HCT116 (cell line): ENCODE data around the gene OR56A4. TPM values are rescaled to one million over a fixed set of nuclear protein-coding genes. Genes with fewer than 3 reads are reported as not detected.

Source experiments
- ATAC-seq: fragments of 200-7000 bp; cut with Tn5 transposase; 2 replicates; pipeline ENCODE4 v1.9.1; 2020; ENCODE audit warnings: mild to moderate bottlenecking, moderate library complexity
- BruUV-seq: library from RNA; stranded (reverse); fragments of 400-500 nt; replicated peaks from 2 replicates; lab custom pipeline; 2021; lab: Mats Ljungman, UMichigan
- CTCF ChIA-PET: fragments of 300-600 bp; sonication (Branson Sonifier 250); formaldehyde crosslinking; loops from one replicate; lab custom pipeline; 2021; ENCODE audit warnings: antibody characterized with exemption; lab: Charles Lee
- POLR2A ChIA-PET: fragments of 300-600, 350-600 bp; sonication (Branson Sonifier 250); formaldehyde crosslinking; loops from one replicate; lab custom pipeline; 2021; ENCODE audit warnings: antibody characterized with exemption; lab: Charles Lee
- RAD21 ChIA-PET, 2 experiments: fragments of 300-600 bp; sonication (Branson Sonifier 250); formaldehyde crosslinking; loops; one replicate each; lab custom pipeline; 2023; ENCODE audit warnings: low total read pairs in 2 of 2; ENCODE audit not compliant: uncharacterized antibody in 2 of 2, unreplicated experiment in 2 of 2, low non-redundant PET in 1 of 2; lab: Charles Lee
- DNase-seq: peaks from one replicate; pipeline ENCODE4 v3.0.0-alpha.2; 2010; ENCODE audit warnings: low read depth, low spot score
- H2AFZ ChIP-seq: fragments of 200-600 bp; shearing (Covaris generic), sonication (generic); 2 replicates; pipeline ENCODE4 v1.6.1; 2017; ENCODE audit warnings: low read depth, mixed run types, mixed read lengths, antibody characterized with exemption, low read length; ENCODE audit not compliant: poor library complexity, severe bottlenecking
- H3K27ac ChIP-seq: 2 replicates; pipeline ENCODE4 v1.5.1; 2012; ENCODE audit warnings: low read depth, low read length
- H3K27me3 ChIP-seq: fragments of 200-600 bp; sonication (generic); 2 replicates; pipeline ENCODE4 v1.6.1; 2016; ENCODE audit warnings: mixed run types, low read length, mixed read lengths; ENCODE audit not compliant: insufficient read depth
- H3K36me3 ChIP-seq, 2 experiments: fragments of 200-500 bp in 1 of 2; fragments of 200-600 bp in 1 of 2; sonication (Bioruptor generic) in 1 of 2; sonication (generic) in 1 of 2; 2 replicates each; pipeline versions ENCODE4 v1.5.1 to v1.6.1; 2014 to 2016; ENCODE audit warnings: low read length in 2 of 2, inconsistent platforms in 1 of 2, mixed read lengths in 1 of 2, mixed run types in 1 of 2; ENCODE audit not compliant: insufficient read depth in 2 of 2, control insufficient read depth in 1 of 2
- H3K4me1 ChIP-seq, 2 experiments: fragments of 200-600 bp in 1 of 2; sonication (generic) in 1 of 2; 2 replicates each; pipeline versions ENCODE4 v1.5.1 to v1.6.1; 2012 to 2017; ENCODE audit warnings: low read length in 2 of 2, inconsistent platforms in 1 of 2, mild to moderate bottlenecking in 1 of 2, mixed read lengths in 1 of 2, mixed run types in 1 of 2, moderate library complexity in 1 of 2; ENCODE audit not compliant: insufficient read depth in 2 of 2, control insufficient read depth in 1 of 2
- H3K4me2 ChIP-seq: fragments of 200-600 bp; sonication (generic); 2 replicates; pipeline ENCODE4 v1.6.1; 2017; ENCODE audit warnings: mixed run types, low read length, mixed read lengths
- H3K4me3 ChIP-seq, 2 experiments: fragments of 200-600 bp in 1 of 2; sonication (generic) in 1 of 2; replicated peaks in 1 of 2; 2 replicates each; pipeline ENCODE4 v1.5.1; 2011 to 2016; ENCODE audit warnings: low read length in 2 of 2, control low read depth in 1 of 2, low read depth in 1 of 2, mild to moderate bottlenecking in 1 of 2, mixed read lengths in 1 of 2, mixed run types in 1 of 2
- H3K79me2 ChIP-seq: fragments of 200-600 bp; sonication (generic); 2 replicates; pipeline ENCODE4 v1.6.1; 2017; ENCODE audit warnings: mild to moderate bottlenecking, mixed run types, low read length, moderate library complexity, mixed read lengths; ENCODE audit not compliant: insufficient read depth
- H3K9ac ChIP-seq: fragments of 200-600 bp; sonication (generic); 2 replicates; pipeline ENCODE4 v1.6.1; 2016; ENCODE audit warnings: low read length, mixed read lengths
- H3K9me2 ChIP-seq: fragments of 200-600 bp; sonication (generic), shearing (Covaris generic); 2 replicates; pipeline ENCODE4 v1.6.1; 2017; ENCODE audit warnings: mixed run types, mild to moderate bottlenecking, moderate library complexity; ENCODE audit not compliant: insufficient read depth
- H3K9me3 ChIP-seq, 2 experiments: fragments of 200-500 bp in 1 of 2; fragments of 200-600 bp in 1 of 2; sonication (Bioruptor generic) in 1 of 2; sonication (generic) in 1 of 2; 2 replicates each; pipeline ENCODE4 v1.6.1; 2014 to 2017; ENCODE audit warnings: low read length in 2 of 2, mixed read lengths in 2 of 2, inconsistent platforms in 1 of 2, low read depth in 1 of 2, mild to moderate bottlenecking in 1 of 2, mixed run types in 1 of 2, moderate library complexity in 1 of 2; ENCODE audit not compliant: control insufficient read depth in 1 of 2, insufficient read depth in 1 of 2
- H4K20me1 ChIP-seq: fragments of 200-600 bp; sonication (generic), shearing (Covaris generic); 2 replicates; pipeline ENCODE4 v1.6.1; 2017; ENCODE audit warnings: mixed run types, mild to moderate bottlenecking, moderate library complexity; ENCODE audit not compliant: insufficient read depth
- CBX3 ChIP-seq: IDR thresholded peaks from 2 replicates; pipeline ENCODE4 v1.6.1; 2012; ENCODE audit warnings: low read depth
- CEBPB ChIP-seq: IDR thresholded peaks from 2 replicates; pipeline ENCODE4 v1.6.1; 2012; ENCODE audit warnings: low read depth
- EGR1 ChIP-seq: IDR thresholded peaks from 2 replicates; pipeline ENCODE4 v1.6.1; 2012; ENCODE audit warnings: low read depth
- EZH2 ChIP-seq: fragments of 200-600 bp; sonication (generic); IDR thresholded peaks from 2 replicates; pipeline ENCODE4 v1.6.1; 2017; ENCODE audit warnings: antibody characterized with exemption, mixed run types
- FOSL1 ChIP-seq: IDR thresholded peaks from 2 replicates; pipeline ENCODE4 v1.6.1; 2012; ENCODE audit warnings: low read depth
- JUND ChIP-seq: IDR thresholded peaks from 2 replicates; pipeline ENCODE4 v1.6.1; 2012
- RAD21 ChIP-seq: IDR thresholded peaks from 2 replicates; pipeline ENCODE4 v1.6.1; 2012; ENCODE audit warnings: low read depth, mild to moderate bottlenecking
- SIN3A ChIP-seq: IDR thresholded peaks from 2 replicates; pipeline ENCODE4 v1.6.1; 2012; ENCODE audit warnings: low read depth
- SP1 ChIP-seq: IDR thresholded peaks from 2 replicates; pipeline ENCODE4 v1.6.1; 2012; ENCODE audit warnings: low read depth
- ZFX ChIP-seq: fragments of 450-650 bp; IDR thresholded peaks from 2 replicates; pipeline ENCODE4 v1.6.1; 2017
- intact Hi-C: fragments of 100-400 bp; cut with micrococcal nuclease; formaldehyde crosslinking; loops from 2 replicates; pipeline ENCODE4 v1.10.0; 2022
- total RNA-seq: library from RNA; stranded (reverse); gene quantifications from one replicate; pipeline ENCODE4 v1.2.1, GENCODE V29; 2021; ENCODE audit not compliant: unreplicated experiment
- TF ChIP-seq, protein P1 (sequence below): IDR thresholded peaks from 2 replicates; pipeline ENCODE4 v1.6.1; 2012
- TF ChIP-seq, protein P2 (sequence below), 3 experiments: fragments of 200-600 bp in 1 of 3; sonication (generic) in 1 of 3; IDR thresholded peaks in 2 of 3; conservative IDR thresholded peaks in 1 of 3; 2 replicates each; pipeline ENCODE4 v1.5.1; 2012 to 2017; ENCODE audit warnings: low read depth in 2 of 3, low read length in 2 of 3, antibody characterized with exemption in 1 of 3, borderline replicate concordance in 1 of 3, control low read depth in 1 of 3, mild to moderate bottlenecking in 1 of 3, mixed read lengths in 1 of 3, mixed run types in 1 of 3, moderate library complexity in 1 of 3; ENCODE audit not compliant: insufficient read depth in 1 of 3
- TF ChIP-seq, protein P3 (sequence below): IDR thresholded peaks from 2 replicates; pipeline ENCODE4 v1.6.1; 2012; ENCODE audit warnings: low read depth

The OR56A4 gene
- total RNA-seq, 1 experiment from 2014 or later, result not detected

DNA sequence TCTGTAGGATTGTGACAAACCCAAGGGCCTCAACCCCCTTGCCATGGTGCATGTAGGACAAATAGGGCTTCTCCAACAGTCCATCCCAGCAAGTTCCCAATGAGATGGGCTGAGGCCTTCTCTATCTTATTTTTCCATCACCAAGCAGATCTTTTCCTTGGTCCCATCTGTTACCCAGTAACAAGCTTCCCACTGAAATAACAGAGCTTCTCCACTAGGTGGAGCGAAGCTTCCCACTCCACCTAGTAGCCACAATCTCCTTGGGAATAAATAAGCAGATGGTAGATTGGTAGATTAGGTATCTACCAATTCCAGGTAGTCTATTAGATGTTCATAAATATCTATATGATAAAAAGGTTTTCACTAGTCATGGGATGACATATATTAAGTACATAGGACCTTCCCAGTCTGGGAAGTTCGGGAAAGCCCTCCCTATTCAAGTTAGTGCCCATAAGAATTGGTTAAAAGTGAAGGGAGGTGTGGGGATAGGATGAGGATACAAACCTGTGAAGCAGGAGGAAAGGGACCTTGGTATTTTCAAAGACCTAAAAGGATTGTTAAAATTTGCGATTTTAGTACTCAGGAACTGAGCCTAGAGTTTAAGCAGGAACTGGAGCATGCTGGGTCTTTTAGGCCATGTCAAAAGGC, 14.0 kb downstream of the OR56A4 start:
- H3K4me3 ChIP-seq, result no peak overlapping the region
- H3K9me2 ChIP-seq, result no peaks in the 10 kb centered on the region
- H3K4me2 ChIP-seq, result no peak overlapping the region
- H3K36me3 ChIP-seq, result no peaks in the 10 kb centered on the region
- no peaks in the 10 kb centered on the region for H3K9me3 ChIP-seq
- ChIA-PET RAD21 (no interaction called here), POLR2A (no interaction called here), CTCF (interaction anchor here (0.7 to 2.3 kb wide), 7 partner anchors 8 to 371 kb away, joined by 3 to 18 read pairs (median 5); no protein-coding TSS in a partner anchor)
- H3K27ac ChIP-seq, result no peak overlapping the region
- no peak overlapping the region for H3K9ac ChIP-seq
- peak; percentile 82 for ATAC-seq
- no peaks in the 10 kb centered on the region for H3K79me2 ChIP-seq
- DNase-seq, result peak; percentile 13
- BruUV-seq, result no TSS peak
- intact Hi-C loops, result loop anchor here (1.0 kb wide), 2 partner anchors 361 to 371 kb away; no protein-coding TSS in a partner anchor
- no peak overlapping the region for H2AFZ ChIP-seq
- H4K20me1 ChIP-seq, result no peaks in the 10 kb centered on the region
- TF ChIP-seq SP1 (no peak), RAD21 (peak; percentile 30; the same call in 1 of the 2 replicates), EZH2 (no peak), SIN3A (no peak), FOSL1 (no peak), CBX3 (no peak), JUND (no peak), ZFX (no peak), EGR1 (no peak), CEBPB (no peak)
- TF ChIP-seq, protein P1, sequence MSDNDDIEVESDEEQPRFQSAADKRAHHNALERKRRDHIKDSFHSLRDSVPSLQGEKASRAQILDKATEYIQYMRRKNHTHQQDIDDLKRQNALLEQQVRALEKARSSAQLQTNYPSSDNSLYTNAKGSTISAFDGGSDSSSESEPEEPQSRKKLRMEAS, result no peak
- TF ChIP-seq, protein P2, sequence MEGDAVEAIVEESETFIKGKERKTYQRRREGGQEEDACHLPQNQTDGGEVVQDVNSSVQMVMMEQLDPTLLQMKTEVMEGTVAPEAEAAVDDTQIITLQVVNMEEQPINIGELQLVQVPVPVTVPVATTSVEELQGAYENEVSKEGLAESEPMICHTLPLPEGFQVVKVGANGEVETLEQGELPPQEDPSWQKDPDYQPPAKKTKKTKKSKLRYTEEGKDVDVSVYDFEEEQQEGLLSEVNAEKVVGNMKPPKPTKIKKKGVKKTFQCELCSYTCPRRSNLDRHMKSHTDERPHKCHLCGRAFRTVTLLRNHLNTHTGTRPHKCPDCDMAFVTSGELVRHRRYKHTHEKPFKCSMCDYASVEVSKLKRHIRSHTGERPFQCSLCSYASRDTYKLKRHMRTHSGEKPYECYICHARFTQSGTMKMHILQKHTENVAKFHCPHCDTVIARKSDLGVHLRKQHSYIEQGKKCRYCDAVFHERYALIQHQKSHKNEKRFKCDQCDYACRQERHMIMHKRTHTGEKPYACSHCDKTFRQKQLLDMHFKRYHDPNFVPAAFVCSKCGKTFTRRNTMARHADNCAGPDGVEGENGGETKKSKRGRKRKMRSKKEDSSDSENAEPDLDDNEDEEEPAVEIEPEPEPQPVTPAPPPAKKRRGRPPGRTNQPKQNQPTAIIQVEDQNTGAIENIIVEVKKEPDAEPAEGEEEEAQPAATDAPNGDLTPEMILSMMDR (IDR thresholded peaks at IDR 0.05 in 2 of 3, conservative IDR thresholded peaks at IDR 0.05 in 1 of 3; ENCODE audit: borderline replicate concordance in 1 of 3, insufficient read depth in 1 of 3, low read depth in 2 of 3, low read length in 2 of 3), result peak; percentile 38 to 73 (median 66); a peak in 5 of 6 replicates
- TF ChIP-seq, protein P3, sequence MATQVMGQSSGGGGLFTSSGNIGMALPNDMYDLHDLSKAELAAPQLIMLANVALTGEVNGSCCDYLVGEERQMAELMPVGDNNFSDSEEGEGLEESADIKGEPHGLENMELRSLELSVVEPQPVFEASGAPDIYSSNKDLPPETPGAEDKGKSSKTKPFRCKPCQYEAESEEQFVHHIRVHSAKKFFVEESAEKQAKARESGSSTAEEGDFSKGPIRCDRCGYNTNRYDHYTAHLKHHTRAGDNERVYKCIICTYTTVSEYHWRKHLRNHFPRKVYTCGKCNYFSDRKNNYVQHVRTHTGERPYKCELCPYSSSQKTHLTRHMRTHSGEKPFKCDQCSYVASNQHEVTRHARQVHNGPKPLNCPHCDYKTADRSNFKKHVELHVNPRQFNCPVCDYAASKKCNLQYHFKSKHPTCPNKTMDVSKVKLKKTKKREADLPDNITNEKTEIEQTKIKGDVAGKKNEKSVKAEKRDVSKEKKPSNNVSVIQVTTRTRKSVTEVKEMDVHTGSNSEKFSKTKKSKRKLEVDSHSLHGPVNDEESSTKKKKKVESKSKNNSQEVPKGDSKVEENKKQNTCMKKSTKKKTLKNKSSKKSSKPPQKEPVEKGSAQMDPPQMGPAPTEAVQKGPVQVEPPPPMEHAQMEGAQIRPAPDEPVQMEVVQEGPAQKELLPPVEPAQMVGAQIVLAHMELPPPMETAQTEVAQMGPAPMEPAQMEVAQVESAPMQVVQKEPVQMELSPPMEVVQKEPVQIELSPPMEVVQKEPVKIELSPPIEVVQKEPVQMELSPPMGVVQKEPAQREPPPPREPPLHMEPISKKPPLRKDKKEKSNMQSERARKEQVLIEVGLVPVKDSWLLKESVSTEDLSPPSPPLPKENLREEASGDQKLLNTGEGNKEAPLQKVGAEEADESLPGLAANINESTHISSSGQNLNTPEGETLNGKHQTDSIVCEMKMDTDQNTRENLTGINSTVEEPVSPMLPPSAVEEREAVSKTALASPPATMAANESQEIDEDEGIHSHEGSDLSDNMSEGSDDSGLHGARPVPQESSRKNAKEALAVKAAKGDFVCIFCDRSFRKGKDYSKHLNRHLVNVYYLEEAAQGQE, result no peak
- H3K4me1 ChIP-seq, result no peaks in the 10 kb centered on the region
- peaks cover 42% of the 10 kb centered on the region for H3K27me3 ChIP-seq
